NCI-H2196 (cell line): Measurements from ENCODE around the gene FANK1.

Source experiments
- DNase-seq: peaks from one replicate; lab custom pipeline; 2025; ENCODE audit not compliant: unreplicated experiment; lab: John Stamatoyannopoulos, UW

The FANK1 gene, protein sequence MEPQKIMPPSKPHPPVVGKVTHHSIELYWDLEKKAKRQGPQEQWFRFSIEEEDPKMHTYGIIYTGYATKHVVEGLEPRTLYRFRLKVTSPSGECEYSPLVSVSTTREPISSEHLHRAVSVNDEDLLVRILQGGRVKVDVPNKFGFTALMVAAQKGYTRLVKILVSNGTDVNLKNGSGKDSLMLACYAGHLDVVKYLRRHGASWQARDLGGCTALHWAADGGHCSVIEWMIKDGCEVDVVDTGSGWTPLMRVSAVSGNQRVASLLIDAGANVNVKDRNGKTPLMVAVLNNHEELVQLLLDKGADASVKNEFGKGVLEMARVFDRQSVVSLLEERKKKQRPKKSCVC

DNA sequence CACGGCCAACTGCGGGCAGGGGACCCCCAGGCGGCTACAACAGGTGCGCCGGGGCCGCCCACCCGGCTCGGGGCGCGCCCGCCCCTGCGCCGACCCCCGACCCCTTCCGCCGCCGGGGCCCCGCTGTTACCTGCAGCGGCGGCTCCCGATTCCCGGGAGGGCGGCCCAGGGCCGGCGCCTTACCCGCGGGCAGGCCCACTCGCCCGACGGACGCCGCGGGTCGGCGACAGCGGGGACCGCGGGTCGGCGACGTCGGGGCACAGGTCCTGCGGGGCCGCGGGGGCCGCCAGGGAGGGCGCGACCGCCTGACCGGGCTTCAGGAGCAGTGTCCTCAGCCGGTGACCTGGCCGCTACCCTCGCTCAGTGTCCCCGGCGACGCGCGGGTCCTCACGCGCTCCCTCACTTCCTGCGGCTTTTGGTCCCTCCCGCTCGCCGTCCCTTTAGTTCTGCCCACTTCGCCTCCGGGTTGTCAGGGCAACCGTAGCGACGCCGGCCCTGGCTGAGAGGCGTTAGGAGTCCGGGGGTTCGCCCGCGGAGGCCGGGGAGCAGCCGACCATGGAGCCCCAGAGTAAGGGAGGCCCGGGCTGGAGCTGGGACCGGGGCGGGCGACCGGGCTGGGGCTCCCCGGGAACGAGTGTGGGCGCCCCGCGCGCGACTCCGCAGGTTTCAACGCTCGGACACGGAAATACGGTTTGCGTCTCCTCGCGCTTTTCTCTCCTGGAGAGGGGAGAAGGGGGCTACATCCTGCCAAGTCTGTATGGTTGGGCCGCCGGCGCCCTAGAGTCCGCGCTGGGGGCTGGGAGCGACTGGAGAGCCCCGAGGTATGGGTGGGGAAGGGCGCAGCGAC, at the start of gene FANK1:
Gene FANK1 (plus strand): TSS at position 477 of the 847 bp plus-strand sequence. CDS start 79 bp downstream, at position 556.
- peak; percentile 59 for DNase-seq

DNA sequence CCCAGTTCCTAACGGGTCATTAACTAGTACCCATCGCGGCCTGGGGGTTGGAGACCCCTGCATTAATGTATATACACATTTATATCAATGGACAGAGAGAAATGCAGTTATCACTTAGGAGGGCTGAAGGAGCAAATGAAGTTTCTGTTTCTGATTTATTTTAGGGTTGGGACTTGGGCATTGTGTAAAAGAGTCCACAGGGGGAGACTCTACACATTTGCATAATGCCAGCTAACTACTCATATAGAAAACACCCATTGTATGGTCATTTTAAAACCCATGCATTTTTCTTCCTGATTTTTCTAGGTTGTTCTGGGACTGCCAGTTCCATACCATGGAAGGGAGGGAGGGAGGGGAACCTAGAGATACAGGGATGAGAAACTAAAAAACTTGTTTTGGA, 49.5 kb upstream of the FANK1 start:
- no peak for DNase-seq

DNA sequence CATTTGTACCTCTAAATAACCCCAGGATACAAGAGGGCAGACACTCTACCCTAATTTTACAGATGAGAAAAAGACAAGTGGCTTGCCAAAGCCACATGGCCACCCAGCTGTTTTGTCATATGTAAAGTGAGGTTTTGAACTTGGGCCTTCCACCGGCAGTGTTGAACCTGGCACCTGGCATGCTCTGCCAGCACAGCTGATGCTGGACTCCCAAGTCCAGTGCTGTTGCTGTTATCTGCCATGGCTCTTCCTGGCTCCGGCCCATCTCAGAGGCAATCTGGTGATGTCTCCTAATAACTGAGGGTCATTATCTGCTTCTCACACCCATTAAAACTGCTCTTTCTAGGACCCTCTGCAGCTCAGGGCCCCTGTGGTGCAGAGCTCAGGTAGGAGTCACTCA, 48.0 kb upstream of the FANK1 start:
- DNase-seq = no peak

DNA sequence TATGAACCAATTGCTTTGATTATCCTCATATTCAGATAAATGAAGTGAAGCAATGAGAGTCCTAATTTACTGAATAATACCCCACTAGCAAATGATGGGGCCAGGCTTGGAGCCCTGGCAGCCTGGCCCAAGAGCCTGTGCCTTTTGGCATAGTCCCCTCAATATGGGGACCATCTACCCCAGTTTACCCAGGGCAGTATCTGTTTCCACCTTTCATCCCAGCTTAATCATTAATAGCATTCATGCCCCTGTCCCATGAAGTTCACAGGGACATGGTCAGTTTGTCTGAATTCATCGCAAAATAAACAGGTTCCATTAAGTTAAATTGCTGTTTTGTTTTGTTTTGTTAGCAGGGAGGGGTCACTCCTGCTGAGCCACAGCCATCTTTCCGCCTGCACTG, 47.5 kb upstream of the FANK1 start:
- DNase-seq = no peak

DNA sequence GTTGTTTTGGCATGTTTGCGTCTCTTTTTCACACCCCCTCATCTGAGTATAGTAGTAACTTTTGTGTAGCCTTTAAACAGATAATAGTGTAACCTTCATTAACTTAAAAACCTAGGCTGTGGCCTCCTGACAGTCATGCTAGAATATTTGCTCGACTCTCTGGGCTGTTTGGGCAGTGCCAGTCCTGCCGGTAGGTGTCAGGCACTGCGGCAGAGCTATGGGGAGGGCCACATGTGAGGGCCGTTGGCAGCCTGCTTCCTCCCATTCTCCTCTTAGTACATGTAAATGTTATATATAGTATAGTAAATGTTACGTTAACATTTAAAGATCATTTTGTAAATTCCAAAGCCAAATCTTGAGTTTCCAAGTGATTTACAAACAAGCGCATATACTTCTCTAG, 46.9 kb upstream of the FANK1 start:
- no peak for DNase-seq

DNA sequence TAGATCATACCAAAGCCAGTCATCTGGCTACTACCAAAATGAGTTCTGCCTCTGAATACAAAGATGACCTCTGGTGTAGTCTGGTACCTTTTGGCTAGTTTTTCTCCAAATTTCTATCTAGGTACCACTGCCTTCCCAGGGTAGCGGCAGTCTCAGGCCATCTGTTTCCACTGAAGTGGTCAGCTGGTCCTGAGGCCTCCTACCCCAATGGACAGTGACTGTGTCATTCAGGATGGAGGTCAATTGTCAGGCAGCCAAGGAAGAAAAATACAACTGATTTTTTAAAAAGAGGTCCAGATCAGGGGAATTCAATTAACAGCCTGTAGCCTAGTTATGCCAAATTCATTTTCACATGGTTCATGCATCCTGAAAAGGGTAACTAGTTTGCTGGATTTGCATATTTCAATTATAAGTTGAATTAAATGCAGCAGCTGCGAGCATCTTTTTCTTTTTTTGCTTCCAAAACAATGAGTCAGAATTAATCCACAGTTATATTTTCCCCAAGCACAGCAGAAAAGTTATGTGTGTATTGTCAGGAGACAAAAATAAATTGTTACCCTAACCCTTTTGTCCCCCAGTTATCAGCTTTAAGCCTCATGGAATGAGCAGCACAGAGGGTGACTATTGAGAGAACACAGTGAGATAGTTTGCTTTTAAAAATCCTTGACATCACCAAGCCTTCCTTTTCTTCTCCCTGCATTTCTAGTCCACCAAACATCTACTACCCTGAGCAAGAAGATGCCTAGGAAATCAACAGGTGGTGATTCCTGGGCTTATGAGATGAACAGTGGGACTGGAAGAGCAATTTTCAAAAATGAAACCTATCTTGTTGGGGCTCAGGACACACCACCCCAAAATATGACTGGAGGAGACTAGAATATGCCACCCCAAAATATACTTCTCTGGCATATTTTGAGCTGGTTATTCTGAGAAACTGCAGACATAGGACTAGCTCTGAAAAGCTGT, 45.3 kb upstream of the FANK1 start:
- no peak for DNase-seq

DNA sequence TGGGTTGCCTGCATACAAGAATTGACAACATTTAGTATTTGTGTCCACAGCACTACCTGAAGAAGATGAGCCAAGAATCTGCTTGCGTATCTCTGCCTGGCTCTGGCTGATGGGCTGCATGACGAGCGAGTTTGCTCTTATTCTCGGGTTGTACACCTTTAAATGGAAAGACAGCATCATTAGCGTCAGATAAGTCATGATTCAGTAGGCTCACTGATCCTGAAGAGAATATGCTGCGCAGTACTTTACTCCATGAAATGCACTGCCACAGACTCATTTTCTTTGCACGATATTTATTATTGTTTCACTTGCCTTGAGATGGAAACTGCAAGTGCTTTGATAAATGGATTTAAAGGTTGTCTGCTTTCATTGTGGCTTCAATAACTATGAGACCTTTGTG, 43.9 kb upstream of the FANK1 start:
- no peak for DNase-seq

DNA sequence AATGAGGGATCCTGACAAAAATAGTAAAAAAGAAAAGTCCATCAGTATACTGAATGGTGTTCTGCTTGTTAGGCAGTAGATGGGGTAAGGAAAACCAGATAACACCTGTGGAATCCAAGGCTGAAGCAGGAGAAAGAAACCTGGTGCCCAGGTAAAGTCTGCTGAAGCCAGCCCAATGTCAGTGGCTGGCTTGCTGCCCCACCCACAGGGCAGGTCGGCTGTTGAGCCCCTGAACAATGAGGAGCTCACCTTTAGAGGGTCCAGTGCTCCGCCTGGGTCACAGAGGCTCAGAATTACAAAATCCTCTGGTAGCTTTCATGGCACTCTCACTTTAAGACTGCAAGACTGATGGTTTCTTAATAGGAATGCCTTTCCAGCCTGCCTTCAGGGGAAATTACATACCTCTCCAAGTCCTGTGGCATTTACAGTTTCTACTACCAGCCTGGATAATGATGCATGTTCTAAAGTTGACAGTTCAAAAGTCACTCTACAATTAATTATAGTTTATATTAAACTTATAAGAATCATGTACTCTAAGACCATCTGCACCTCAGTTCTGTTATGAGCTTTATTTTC, 39.1 kb upstream of the FANK1 start:
- DNase-seq = no peak

DNA sequence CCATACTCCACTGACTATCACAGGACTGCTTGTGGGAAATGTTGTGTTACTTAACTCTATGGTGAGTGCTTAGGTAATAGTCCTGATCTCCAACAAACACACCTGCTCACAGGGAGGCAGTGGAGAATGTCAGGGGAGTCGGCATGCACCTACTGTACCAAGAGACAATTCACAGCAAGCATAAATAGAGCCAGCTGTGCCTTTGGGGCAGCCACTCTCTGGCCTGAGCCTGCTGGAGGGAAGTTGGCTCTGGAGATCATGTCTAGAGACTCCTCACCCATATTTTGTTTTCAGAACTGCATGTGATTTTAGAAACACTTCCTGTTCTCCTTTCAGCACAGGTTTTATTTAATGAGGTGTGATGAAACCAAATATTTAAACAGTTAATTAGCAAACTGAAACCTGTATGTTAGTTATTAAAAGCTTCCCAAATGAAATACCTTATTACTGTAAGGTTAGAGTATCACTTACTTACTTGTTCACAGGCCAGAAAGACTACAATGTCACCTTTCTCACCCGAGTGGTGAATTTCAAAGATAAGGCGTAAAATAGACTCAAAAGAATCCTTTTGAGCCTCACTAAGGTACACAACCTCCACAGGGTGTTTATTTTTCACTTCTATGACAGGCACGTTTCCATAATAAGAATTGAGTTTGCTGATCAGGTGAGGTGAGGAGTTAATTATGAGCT, 37.1 kb upstream of the FANK1 start:
- DNase-seq = peak; percentile 62

DNA sequence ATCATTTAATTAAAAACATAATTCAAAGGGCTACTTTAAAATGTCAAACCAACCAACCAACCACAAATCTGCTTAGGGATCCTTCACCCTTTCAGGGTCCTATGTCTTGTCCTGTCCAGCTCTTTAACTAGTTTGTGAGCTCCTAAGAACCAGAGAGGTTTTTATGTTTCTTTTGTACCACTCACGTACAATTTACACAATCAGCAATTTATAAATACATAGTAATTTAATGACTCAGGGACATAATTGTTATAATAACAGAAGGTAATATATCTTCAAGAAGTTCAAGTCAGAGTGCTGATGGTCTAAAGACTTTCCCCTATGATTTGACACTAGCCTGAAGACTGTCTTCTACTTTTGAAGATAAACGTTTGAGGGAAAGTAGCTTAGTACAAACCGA, 31.2 kb upstream of the FANK1 start:
- no peak for DNase-seq

DNA sequence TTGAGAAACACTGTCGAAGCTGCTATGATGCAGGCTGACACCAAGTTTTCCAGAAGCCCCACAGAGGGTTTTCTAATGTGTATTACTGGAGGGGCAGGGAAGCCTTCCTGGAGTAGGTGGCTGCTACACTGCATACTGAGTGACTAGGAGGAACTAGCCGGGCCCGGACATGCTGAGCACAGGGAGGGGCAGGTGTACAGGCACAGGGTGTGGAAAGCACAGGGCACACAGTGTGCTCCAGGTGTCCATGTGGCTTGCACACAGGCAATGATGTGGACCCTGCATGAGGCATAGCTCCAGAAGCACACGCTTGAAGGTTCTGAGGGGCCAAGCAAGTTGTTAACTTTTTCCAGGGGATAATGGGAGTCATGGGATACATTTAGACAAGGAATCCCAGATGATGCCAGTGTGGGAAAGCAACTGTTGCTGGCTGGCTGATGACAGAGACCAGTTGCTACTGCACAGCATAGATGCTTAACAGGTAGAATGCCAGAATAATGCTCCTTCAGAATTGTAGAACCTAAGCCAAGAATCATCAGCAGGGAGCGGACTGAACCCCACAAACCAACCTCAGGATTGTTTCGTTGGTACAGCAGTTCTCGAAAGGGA, 29.8 kb upstream of the FANK1 start:
- DNase-seq = no peak

DNA sequence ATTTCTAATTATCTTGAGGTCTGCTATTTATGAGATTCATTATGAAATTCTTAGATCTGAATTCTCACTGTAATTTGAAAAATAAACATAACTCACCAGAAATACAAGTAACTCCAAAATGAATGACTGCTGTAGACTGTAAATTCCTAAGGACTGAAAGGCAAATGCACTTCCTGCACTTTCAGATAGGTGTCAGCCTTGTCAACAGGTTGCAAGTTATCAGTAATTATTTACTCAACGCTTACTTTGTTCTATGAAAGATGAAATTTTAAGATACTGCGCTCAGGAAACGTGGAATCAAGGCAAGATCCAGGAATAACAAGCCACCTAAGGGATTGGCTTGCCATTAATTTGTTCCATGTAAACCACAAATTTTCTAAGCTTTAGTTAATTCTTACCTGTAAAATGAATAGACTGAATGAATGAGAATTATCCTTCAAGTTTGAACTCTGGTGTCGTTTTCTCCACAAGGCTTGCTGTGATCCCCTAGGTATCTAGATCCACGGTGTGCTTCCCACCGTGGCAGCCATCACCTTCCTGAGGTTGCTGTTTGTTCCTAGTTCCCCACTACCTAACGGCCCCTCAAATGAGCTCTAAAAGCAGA, 27.9 kb upstream of the FANK1 start:
- DNase-seq = no peak

DNA sequence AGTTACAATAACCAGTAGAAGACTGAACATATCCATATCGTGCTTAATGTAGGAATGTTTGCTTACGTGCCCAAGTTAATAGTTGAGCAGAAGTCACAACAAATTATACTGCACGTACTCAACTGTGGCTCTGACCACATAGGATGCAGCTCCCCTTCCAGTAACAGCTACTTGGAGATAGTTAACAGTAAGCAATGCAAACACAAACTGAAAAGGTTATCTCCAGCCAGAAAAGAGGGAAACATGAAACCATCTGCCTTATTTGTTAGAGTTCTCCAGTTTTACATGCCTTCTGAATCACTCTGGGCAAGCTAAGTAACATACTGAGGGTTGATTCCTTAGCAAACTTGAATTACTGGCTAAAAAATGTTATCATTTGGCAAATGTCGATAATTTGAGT, 25.0 kb upstream of the FANK1 start:
- DNase-seq = peak; percentile 49

DNA sequence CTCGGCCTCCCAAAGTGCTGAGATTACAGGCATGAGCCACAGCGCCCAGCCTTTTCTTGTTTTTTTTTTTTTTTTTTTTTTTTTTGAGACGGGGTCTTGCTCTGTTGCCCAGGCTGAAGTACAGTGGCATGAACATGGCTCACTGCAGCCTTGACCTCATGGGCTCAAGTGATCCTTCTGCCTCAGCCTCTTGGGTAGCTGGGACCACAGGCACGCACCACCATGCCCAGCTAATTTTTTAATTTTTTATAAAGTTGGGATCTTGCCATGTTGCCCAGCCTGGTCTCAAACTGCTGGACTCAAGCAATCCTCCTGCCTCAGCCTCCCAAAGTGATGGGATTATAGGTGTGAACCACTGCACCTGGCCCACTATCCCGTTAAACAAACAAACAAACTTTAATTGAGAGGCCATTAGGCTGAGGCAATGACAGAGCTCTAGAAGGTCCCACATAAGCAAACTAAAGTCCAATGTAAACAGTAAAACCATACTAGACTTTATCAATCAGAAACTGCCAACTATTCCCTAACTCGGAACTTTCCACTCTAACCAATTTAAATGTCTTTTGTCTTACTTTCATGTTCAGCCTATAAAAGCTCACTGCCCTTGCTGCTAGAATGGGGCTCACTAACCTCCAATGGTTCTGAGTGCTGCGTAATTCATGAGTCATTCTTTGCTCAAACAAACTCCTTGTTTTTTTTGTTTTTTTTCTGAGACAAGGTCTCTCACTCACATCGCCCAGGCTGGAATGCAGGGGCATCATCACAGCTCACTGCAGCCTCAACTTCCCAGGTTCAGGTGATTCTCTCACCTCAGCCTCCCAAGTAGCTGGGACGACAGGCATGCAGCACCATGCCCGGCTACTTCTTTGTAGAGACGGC, 17.2 kb upstream of the FANK1 start:
- DNase-seq = no peak

DNA sequence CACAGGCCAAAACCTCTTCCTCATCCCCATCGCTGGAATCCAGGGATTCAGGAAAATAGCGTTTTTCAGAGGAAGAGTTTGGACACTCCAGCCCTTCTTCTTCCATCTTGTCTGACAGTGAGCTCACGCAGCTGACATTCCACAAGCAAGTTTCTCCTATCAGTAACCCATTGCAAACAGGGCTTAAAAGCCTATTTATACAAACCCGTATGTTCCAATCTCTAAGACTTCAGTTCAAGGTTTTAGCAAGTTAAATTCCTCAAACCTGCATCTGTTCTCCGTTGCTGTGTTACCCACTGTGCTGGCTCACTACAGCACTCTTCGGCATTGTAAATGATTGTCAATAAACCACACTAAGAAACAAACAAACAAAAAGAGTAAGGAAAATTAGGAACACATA, 15.6 kb upstream of the FANK1 start:
- no peak for DNase-seq

DNA sequence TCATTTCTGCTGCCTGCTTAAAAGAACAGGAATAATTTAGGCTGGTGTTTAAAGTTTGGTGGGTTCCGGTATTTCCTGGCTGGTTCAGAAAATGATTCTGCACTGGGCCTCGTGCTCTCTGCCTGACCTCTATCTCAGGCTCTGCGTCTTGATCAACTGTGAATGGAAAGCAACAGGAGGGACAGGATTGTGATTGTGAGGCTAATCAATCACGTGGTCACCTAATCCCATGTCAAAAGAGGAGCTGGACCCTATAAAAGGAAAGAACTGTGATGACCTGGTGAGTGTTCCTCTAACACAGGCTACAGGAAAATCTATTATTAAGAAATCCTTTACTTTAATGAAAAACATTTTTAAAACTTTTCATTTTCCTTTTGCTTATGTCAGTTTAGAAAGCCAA, 15.2 kb upstream of the FANK1 start, which contains the start of gene DHX32:
Gene DHX32 (minus strand): TSS at position 101 of the 400 bp plus-strand sequence. CDS start 468 bp downstream, outside the sequence.
- DNase-seq = no peak

DNA sequence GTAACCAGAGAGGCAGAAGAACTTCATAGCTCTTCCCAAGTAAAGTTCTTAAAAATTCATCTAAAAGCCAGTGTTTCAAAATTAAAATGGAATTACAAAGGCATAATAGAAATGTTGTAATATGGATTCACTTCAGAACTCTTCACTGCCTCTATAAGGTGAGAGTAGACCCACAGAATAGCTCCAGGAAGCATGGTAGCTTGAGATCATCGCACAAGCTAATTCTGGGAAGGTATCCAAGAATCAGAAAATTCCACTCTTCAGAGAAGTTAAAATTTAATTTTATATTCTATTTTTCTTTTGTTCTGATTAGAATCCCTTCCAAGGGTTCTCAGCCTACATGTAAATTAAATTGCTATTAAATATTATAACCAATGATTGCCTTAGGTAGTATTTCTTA, 13.8 kb upstream of the FANK1 start:
- DNase-seq = no peak

DNA sequence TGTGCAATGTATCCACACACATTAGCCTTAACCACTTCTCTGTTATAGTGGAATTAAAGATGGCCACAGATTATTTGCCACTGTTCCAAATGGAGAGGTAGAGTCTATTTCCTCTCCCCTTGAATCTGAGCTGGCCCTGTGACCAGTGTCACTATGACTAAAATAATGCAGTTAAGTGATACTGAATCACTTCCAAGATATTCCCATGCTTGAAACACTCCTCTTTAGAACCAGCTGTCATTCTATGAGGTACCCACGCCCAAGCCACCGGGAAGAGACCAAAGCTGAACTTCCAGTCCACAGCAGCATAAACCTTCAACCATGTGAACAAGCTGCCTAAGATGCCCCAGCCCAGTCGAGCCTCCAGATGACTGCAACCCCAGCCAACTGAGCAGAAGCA, 13.2 kb upstream of the FANK1 start:
- DNase-seq = no peak
